B cell (primary cell): ENCODE results near the gene NUDT4. TPM values are rescaled to one million over a fixed set of nuclear protein-coding genes. Genes with fewer than 3 reads are reported as not detected.

ENCODE experiments used
- ATAC-seq: fragments of 200-7000 bp; cut with Tn5 transposase; one replicate; pipeline ENCODE4 v1.10.0; 2021; ENCODE audit warnings: low read depth, mild to moderate bottlenecking, moderate number of reproducible peaks, moderate library complexity
- CTCF ChIA-PET: fragments of 350-600 bp; sonication (Branson Sonifier 250); formaldehyde crosslinking; loops from one replicate; lab custom pipeline; 2021; ENCODE audit warnings: antibody characterized with exemption, inconsistent platforms; lab: Charles Lee
- POLR2A ChIA-PET: fragments of 350-600 bp; sonication (Branson Sonifier 250); formaldehyde crosslinking; loops from one replicate; lab custom pipeline; 2021; ENCODE audit warnings: antibody characterized with exemption; lab: Charles Lee
- DNase-seq: peaks from one replicate; pipeline ENCODE4 v3.0.0; 2013
- H2AFZ ChIP-seq: 2 replicates; pipeline ENCODE4 v1.6.1; 2012; ENCODE audit warnings: mild to moderate bottlenecking, low read depth, low read length; ENCODE audit not compliant: insufficient read depth, poor library complexity, severe bottlenecking
- H3K27ac ChIP-seq, 2 donors: 1 replicate in 1 of 2; 2 replicates in 1 of 2; pipeline ENCODE4 v1.5.1; 2012 to 2013; ENCODE audit warnings: low read length in 2 of 2, mild to moderate bottlenecking in 2 of 2, moderate library complexity in 1 of 2
- H3K27me3 ChIP-seq, 4 experiments: fragments of 200-600 bp in 1 of 4; sonication (generic) in 1 of 4; replicated peaks in 1 of 4; 1 replicate in 2 of 4; 2 replicates in 2 of 4; pipeline versions ENCODE4 v1.6.1 to v1.7.0; 2013 to 2016; ENCODE audit warnings: low read length in 3 of 4, mild to moderate bottlenecking in 2 of 4, mixed read lengths in 1 of 4, moderate library complexity in 1 of 4; ENCODE audit not compliant: insufficient read depth in 4 of 4, control insufficient read depth in 3 of 4; ENCODE audit errors: control extremely low read depth in 1 of 4
- H3K36me3 ChIP-seq, 2 experiments: replicated peaks in 1 of 2; 1 replicate in 1 of 2; 2 replicates in 1 of 2; pipeline versions ENCODE4 v1.6.1 to v1.7.1; 2013; ENCODE audit warnings: low read length in 1 of 2; ENCODE audit not compliant: insufficient read depth in 2 of 2, control insufficient read depth in 1 of 2; ENCODE audit errors: control extremely low read depth in 1 of 2, extremely low read depth in 1 of 2
- H3K4me1 ChIP-seq, 2 donors: fragments of 200-600 bp in 1 of 2; sonication (generic) in 1 of 2; 1 replicate in 1 of 2; 2 replicates in 1 of 2; pipeline versions ENCODE4 v1.5.1 to v1.6.1; 2013 to 2017; ENCODE audit warnings: low read length in 2 of 2; ENCODE audit not compliant: control insufficient read depth in 2 of 2, insufficient read depth in 2 of 2
- H3K4me2 ChIP-seq: replicated peaks from 2 replicates; pipeline ENCODE3; 2012; ENCODE audit warnings: mild to moderate bottlenecking, low read depth, low read length; ENCODE audit not compliant: poor library complexity, severe bottlenecking
- H3K4me3 ChIP-seq, 5 experiments: fragments of 200-600 bp in 1 of 5; sonication (generic) in 1 of 5; 1 replicate in 3 of 5; 2 replicates in 2 of 5; pipeline versions ENCODE4 v1.5.1 to v1.7.0; 2011 to 2016; ENCODE audit warnings: low read length in 4 of 5, mild to moderate bottlenecking in 4 of 5, low read depth in 2 of 5, control low read depth in 1 of 5, moderate library complexity in 1 of 5; ENCODE audit not compliant: insufficient read depth in 1 of 5; ENCODE audit errors: control extremely low read depth in 1 of 5, extremely low read depth in 1 of 5
- H3K79me2 ChIP-seq: fragments of 200-600 bp; sonication (generic); one replicate; pipeline ENCODE4 v1.6.0; 2016; ENCODE audit warnings: low read length; ENCODE audit not compliant: control insufficient read depth, insufficient read depth
- H3K9ac ChIP-seq: fragments of 200-600 bp; sonication (generic); 2 replicates; pipeline ENCODE4 v1.6.1; 2017; ENCODE audit warnings: mild to moderate bottlenecking, low read length, moderate library complexity
- H3K9me3 ChIP-seq, 3 donors: one replicate each; pipeline versions ENCODE4 v1.6.1 to v1.7.1; 2013; ENCODE audit warnings: low read length in 2 of 3; ENCODE audit not compliant: control insufficient read depth in 2 of 3, insufficient read depth in 1 of 3; ENCODE audit errors: control extremely low read depth in 1 of 3
- H4K20me1 ChIP-seq: 2 replicates; pipeline ENCODE4 v1.6.0; 2012; ENCODE audit warnings: mild to moderate bottlenecking, low read length; ENCODE audit not compliant: insufficient read depth, control insufficient read depth, poor library complexity, severe bottlenecking
- H3K27ac Mint-ChIP-seq: one replicate; pipeline ENCODE4 v1.8.0; 2021; ENCODE audit warnings: mixed read lengths
- H3K27me3 Mint-ChIP-seq: one replicate; pipeline ENCODE4 v1.8.0; 2021; ENCODE audit warnings: mixed read lengths
- H3K4me1 Mint-ChIP-seq: one replicate; pipeline ENCODE4 v1.8.0; 2021; ENCODE audit warnings: mixed read lengths
- H3K4me3 Mint-ChIP-seq: one replicate; pipeline ENCODE4 v1.8.0; 2021; ENCODE audit warnings: mixed read lengths
- H3K9me3 Mint-ChIP-seq: one replicate; pipeline ENCODE4 v1.8.0; 2022; ENCODE audit warnings: mixed read lengths; ENCODE audit not compliant: insufficient read depth
- CTCF ChIP-seq: fragments of 200-600 bp; IDR thresholded peaks from one replicate; pipeline ENCODE4 v1.8.0; 2022; ENCODE audit warnings: antibody characterized with exemption, mild to moderate bottlenecking
- EZH2 ChIP-seq: IDR thresholded peaks from 2 replicates; pipeline ENCODE4 v1.6.1; 2012; ENCODE audit warnings: borderline replicate concordance, low read depth, mild to moderate bottlenecking, moderate library complexity, low read length; ENCODE audit not compliant: insufficient read depth, poor library complexity, severe bottlenecking
- WGBS: methylation state at CpG from one replicate; pipeline ENCODE4 v1.1.5; 2013; ENCODE audit warnings: missing lambda C conversion rate; ENCODE audit not compliant: insufficient coverage; 5-methylcytosine and 5-hydroxymethylcytosine counted together
- intact Hi-C: fragments of 100-400 bp; cut with micrococcal nuclease; formaldehyde crosslinking; loops from one replicate; pipeline ENCODE4 v1.10.0; 2022
- polyA plus RNA-seq: library from polyadenylated mRNA; depleted of rRNA; stranded (reverse); fragments of >200 nt; gene quantifications from 2 replicates; pipeline ENCODE4 v1.2.3, GENCODE V29; 2012
- total RNA-seq, 2 donors: library from RNA; stranded (reverse); fragments of 120-200 nt in 1 of 2; gene quantifications; 1 replicate in 1 of 2; 2 replicates in 1 of 2; pipeline versions ENCODE4 v1.2.3 to v1.2.4, GENCODE V29; 2013 to 2022

Gene NUDT4
- total and polyA plus RNA-seq, 2 donors (not counting 1 experiment from before 2014, with no cell fraction given): 18.3 to 56.8 TPM

GRCh38 chr12:93348575-93349435 is 28.9 kb upstream of the NUDT4 start:
- Histone ChIP-seq H3K27ac (no peak overlapping the region), H3K9me3 (no peaks in the 10 kb centered on the region), H3K27me3 (no peaks in the 10 kb centered on the region), H4K20me1 (no peaks in the 10 kb centered on the region), H3K4me1 (no peaks in the 10 kb centered on the region), H3K4me3 (no peak overlapping the region), H3K9ac (no peak overlapping the region), H3K36me3 (no peaks in the 10 kb centered on the region), H3K4me2 (no peak overlapping the region), H2AFZ (no peak overlapping the region), H3K79me2 (no peaks in the 10 kb centered on the region)
- no peak for DNase-seq
- Mint-ChIP-seq H3K27ac (no peak overlapping the region), H3K4me1 (no peaks in the 10 kb centered on the region), H3K4me3 (no peak overlapping the region), H3K27me3 (no peaks in the 10 kb centered on the region), H3K9me3 (no peaks in the 10 kb centered on the region)
- no peak for ATAC-seq
- intact Hi-C loops: no loop called here
- TF ChIP-seq EZH2: no peak
- TF ChIP-seq CTCF: no peak
- 97% methylated on average over 7 of the region's 10 CpGs for WGBS
- CTCF ChIA-PET: interaction anchor here (0.7 kb wide), 2 partner anchors 48 to 301 kb away, joined by 3 to 4 read pairs; no protein-coding TSS in a partner anchor
- POLR2A ChIA-PET: no interaction called here

- WGBS: 85% methylated on average over 1 of the region's 1 CpG
- H3K79me2 ChIP-seq: no peaks in the 10 kb centered on the region
- no peaks in the 10 kb centered on the region for H3K9me3 Mint-ChIP-seq
- no peaks in the 10 kb centered on the region for H3K4me1 Mint-ChIP-seq
- H3K27me3 Mint-ChIP-seq: no peaks in the 10 kb centered on the region
- H3K27me3 ChIP-seq: no peaks in the 10 kb centered on the region
- H3K4me1 ChIP-seq: no peaks in the 10 kb centered on the region
- H4K20me1 ChIP-seq: no peaks in the 10 kb centered on the region
- H3K4me3 Mint-ChIP-seq: no peak overlapping the region
- no peak overlapping the region for H2AFZ ChIP-seq
- ChIA-PET CTCF (no interaction called here), POLR2A (no interaction called here)
- ATAC-seq: no peak
- H3K9ac ChIP-seq: no peak overlapping the region
- no peak overlapping the region for H3K4me2 ChIP-seq
- no peak overlapping the region for H3K27ac Mint-ChIP-seq
- H3K36me3 ChIP-seq: no peaks in the 10 kb centered on the region
- no peaks in the 10 kb centered on the region for H3K9me3 ChIP-seq
- no peak overlapping the region for H3K27ac ChIP-seq
- no peak for DNase-seq
- no peak overlapping the region for H3K4me3 ChIP-seq
- TF ChIP-seq EZH2 (no peak), CTCF (no peak)
- intact Hi-C loops: no loop called here
Observed at GRCh38 chr12:93351726-93352125, 26.0 kb upstream of the NUDT4 start.
